ENCODE results near the gene NSMCE4A. TPM values are rescaled to one million over a fixed set of nuclear protein-coding genes. Genes with fewer than 3 reads are reported as not detected.
"Not testable (repeated sequence)": the region's sequence is repeated elsewhere in the genome, so short reads cannot be mapped to it uniquely, and the experiment has no call there.

Gene NSMCE4A
- polyA plus RNA-seq, 3 donors: 34.6 to 47.2 (median 38.1) TPM

- Mint-ChIP-seq H3K4me3 (no peak overlapping the region), H3K4me1 (peaks cover 8% of the 10 kb centered on the region)
- WGBS (ENCODE audit: insufficient coverage): 100% methylated on average over 1 of the region's 2 CpGs
Observed at GRCh38 chr10:121936295-121936694, 38.7 kb downstream of the NSMCE4A start.

GRCh38 chr10:121935702-121936101 lies 39.3 kb downstream of the NSMCE4A start:
- Mint-ChIP-seq H3K4me3 (no peak overlapping the region), H3K36me3 (peaks cover 0 to 3% of the 10 kb centered on the region in 2 donors)

More at GRCh38 chr10:121936295-121936694, 38.7 kb downstream of the NSMCE4A start:
- H3K9me3 Mint-ChIP-seq: peaks cover 2 to 10% (median 4%) of the 10 kb centered on the region in 7 donors
- Histone ChIP-seq H3K4me1 (ENCODE audit: control insufficient read depth in 1 of 2, insufficient read depth in 2 of 2, low read length in 2 of 2) (no peaks in the 10 kb centered on the region), H3K79me2 (ENCODE audit: insufficient read depth, low read length) (no peaks in the 10 kb centered on the region), H3K4me2 (replicated peaks; ENCODE audit: extremely low read depth, low read length, poor library complexity, severe bottlenecking) (no peak overlapping the region), H2AFZ (ENCODE audit: insufficient read depth, low read depth, low read length, poor library complexity, severe bottlenecking) (no peak overlapping the region), H3K27me3 (ENCODE audit: control insufficient read depth in 2 of 2, insufficient read depth in 2 of 2, low read length in 2 of 2) (no peaks in the 10 kb centered on the region), H3K9me3 (replicated peaks in 1 of 2; ENCODE audit: control insufficient read depth in 1 of 2, insufficient read depth in 1 of 2, low read length in 2 of 2) (no peaks in the 10 kb centered on the region), H3K36me3 (replicated peaks in 1 of 2; ENCODE audit: control insufficient read depth in 1 of 2, insufficient read depth in 2 of 2, low read length in 2 of 2) (no peaks in the 10 kb centered on the region), H3K4me3 (replicated peaks in 1 of 3; ENCODE audit: low read depth in 2 of 3, low read length in 3 of 3) (no peak overlapping the region), H4K20me1 (ENCODE audit: insufficient read depth, low read length) (no peaks in the 10 kb centered on the region), H3K27ac (ENCODE audit: low read depth in 1 of 2, low read length in 2 of 2) (no peak overlapping the region), H3K9ac (ENCODE audit: insufficient read depth, low read length, poor library complexity, severe bottlenecking) (no peak overlapping the region)
- H3K27me3 Mint-ChIP-seq (ENCODE audit: low read depth in 3 of 3): peaks cover 0 to 3% (median 0%) of the 10 kb centered on the region in 3 donors
- no peak for TF ChIP-seq CTCF (IDR thresholded peaks at IDR 0.05)
- intact Hi-C loops (cut with micrococcal nuclease): no loop called here
- H3K36me3 Mint-ChIP-seq: peaks cover 0 to 3% of the 10 kb centered on the region in 2 donors
- no peak overlapping the region for H3K27ac Mint-ChIP-seq
- DNase-seq: no peak

DNA sequence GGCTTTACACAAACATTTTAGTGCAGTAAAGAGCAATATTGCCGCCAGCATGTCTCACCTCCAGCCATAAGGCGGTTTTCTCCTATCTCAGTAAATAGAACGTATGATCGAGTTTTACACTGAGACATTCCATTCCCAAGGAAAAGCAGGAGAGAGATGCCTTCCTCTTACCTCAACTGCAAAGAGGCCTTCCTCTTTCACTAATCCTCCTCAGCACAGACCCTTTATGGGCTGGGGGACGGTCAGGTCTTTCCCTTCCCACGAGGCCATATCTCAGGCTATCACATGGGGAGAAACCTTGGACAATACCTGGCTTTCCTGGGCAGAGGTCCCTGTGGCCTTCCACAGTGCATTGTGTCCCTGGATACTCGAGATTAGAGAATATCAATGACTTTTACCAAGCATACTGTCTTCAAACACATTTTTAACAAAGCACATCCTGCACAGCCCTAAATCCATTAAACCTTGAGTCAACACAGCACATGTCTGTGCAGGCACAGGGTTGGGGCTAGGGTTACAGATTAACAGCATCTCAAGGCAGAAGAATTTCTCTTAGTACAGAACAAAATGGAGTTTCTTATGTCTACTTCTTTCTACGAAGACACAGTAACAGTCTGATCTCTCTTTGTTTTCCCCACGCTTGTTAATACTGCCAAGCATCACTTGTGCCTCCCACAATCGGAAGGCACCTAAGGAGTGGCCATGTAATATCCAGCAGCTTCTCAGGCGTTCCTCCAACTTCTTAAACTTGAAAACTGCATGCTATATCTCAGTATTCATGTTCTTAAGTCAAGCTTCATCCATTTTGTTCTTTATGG lies 44.5 kb downstream of the NSMCE4A start:
- Histone ChIP-seq H3K4me1 (ENCODE audit: control insufficient read depth in 1 of 2, insufficient read depth in 2 of 2, low read length in 2 of 2) (peaks cover 16 to 21% of the 10 kb centered on the region in 2 donors), H3K79me2 (ENCODE audit: insufficient read depth, low read length) (peaks cover 29% of the 10 kb centered on the region)
- H3K9ac ChIP-seq (ENCODE audit: insufficient read depth, low read length, poor library complexity, severe bottlenecking); H3K36me3 ChIP-seq (replicated peaks in 1 of 2; ENCODE audit: control insufficient read depth in 1 of 2, insufficient read depth in 2 of 2, low read length in 2 of 2); H3K9me3 ChIP-seq (replicated peaks in 1 of 2; ENCODE audit: control insufficient read depth in 1 of 2, insufficient read depth in 1 of 2, low read length in 2 of 2); H3K27me3 ChIP-seq (ENCODE audit: control insufficient read depth in 2 of 2, insufficient read depth in 2 of 2, low read length in 2 of 2); H3K4me3 Mint-ChIP-seq; H3K27me3 Mint-ChIP-seq (ENCODE audit: low read depth in 3 of 3); H3K36me3 Mint-ChIP-seq; H3K9me3 Mint-ChIP-seq; H3K27ac ChIP-seq (ENCODE audit: low read depth in 1 of 2, low read length in 2 of 2); H3K4me2 ChIP-seq (replicated peaks; ENCODE audit: extremely low read depth, low read length, poor library complexity, severe bottlenecking); H2AFZ ChIP-seq (ENCODE audit: insufficient read depth, low read depth, low read length, poor library complexity, severe bottlenecking); intact Hi-C loops (cut with micrococcal nuclease); H3K4me3 ChIP-seq (replicated peaks in 1 of 3; ENCODE audit: low read depth in 2 of 3, low read length in 3 of 3); DNase-seq; H4K20me1 ChIP-seq (ENCODE audit: insufficient read depth, low read length): not testable (repeated sequence)
- WGBS (ENCODE audit: insufficient coverage): 96% methylated on average over 8 of the region's 11 CpGs
- peaks cover 31% of the 10 kb centered on the region for H3K4me1 Mint-ChIP-seq
- H3K27ac Mint-ChIP-seq: peak overlapping the region in 2 of 7 donors; percentile 42 to 50

More at GRCh38 chr10:121935702-121936101, 39.3 kb downstream of the NSMCE4A start:
- H3K27me3 ChIP-seq (ENCODE audit: control insufficient read depth in 2 of 2, insufficient read depth in 2 of 2, low read length in 2 of 2): no peaks in the 10 kb centered on the region
- no peak overlapping the region for H2AFZ ChIP-seq (ENCODE audit: insufficient read depth, low read depth, low read length, poor library complexity, severe bottlenecking)
- no peak overlapping the region for H3K4me3 ChIP-seq (replicated peaks in 1 of 3; ENCODE audit: low read depth in 2 of 3, low read length in 3 of 3)
- Mint-ChIP-seq H3K9me3 (peaks cover 0 to 7% (median under 1%) of the 10 kb centered on the region in 7 donors), H3K4me1 (peaks cover 8% of the 10 kb centered on the region), H3K27ac (no peak overlapping the region), H3K27me3 (ENCODE audit: low read depth in 3 of 3) (peaks cover 0 to 5% (median 0%) of the 10 kb centered on the region in 3 donors)
- H3K36me3 ChIP-seq (replicated peaks in 1 of 2; ENCODE audit: control insufficient read depth in 1 of 2, insufficient read depth in 2 of 2, low read length in 2 of 2): no peaks in the 10 kb centered on the region
- intact Hi-C loops (cut with micrococcal nuclease): no loop called here
- no peak for DNase-seq
- H3K9ac ChIP-seq (ENCODE audit: insufficient read depth, low read length, poor library complexity, severe bottlenecking): no peak overlapping the region
- H3K79me2 ChIP-seq (ENCODE audit: insufficient read depth, low read length): no peaks in the 10 kb centered on the region
- H3K9me3 ChIP-seq (replicated peaks in 1 of 2; ENCODE audit: control insufficient read depth in 1 of 2, insufficient read depth in 1 of 2, low read length in 2 of 2): no peaks in the 10 kb centered on the region
- 60% methylated on average over 7 of the region's 7 CpGs for WGBS (ENCODE audit: insufficient coverage)
- TF ChIP-seq CTCF (IDR thresholded peaks at IDR 0.05): no peak
- no peak overlapping the region for H3K4me2 ChIP-seq (replicated peaks; ENCODE audit: extremely low read depth, low read length, poor library complexity, severe bottlenecking)
- H4K20me1 ChIP-seq (ENCODE audit: insufficient read depth, low read length): no peaks in the 10 kb centered on the region
- no peak overlapping the region for H3K27ac ChIP-seq (ENCODE audit: low read depth in 1 of 2, low read length in 2 of 2)
- H3K4me1 ChIP-seq (ENCODE audit: control insufficient read depth in 1 of 2, insufficient read depth in 2 of 2, low read length in 2 of 2): no peaks in the 10 kb centered on the region
